ENCODE results near the gene MICAL2.

The MICAL2 gene

DNA sequence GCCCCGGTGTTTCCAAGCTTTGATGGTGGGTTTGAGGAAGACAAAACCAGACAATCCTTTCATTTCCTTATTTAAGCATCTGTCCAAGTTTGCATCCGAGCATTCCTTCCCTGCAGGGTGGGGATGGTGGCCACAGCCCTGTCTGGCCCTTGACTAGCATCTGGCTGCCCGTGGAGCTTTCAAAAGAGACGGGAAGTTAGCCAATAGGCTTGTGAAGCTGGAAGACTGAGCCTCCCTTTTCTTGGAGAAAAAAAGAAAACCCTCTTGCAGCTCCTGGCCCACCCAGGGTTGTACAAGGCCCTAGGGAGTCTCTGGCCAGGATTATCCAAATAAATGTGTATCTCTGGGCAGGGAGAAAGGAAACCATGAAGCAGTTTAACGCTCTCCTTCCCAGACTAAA is 60.6 kb downstream of the MICAL2 start:
- DNase-seq (ENCODE audit: low spot score): no peak

DNA sequence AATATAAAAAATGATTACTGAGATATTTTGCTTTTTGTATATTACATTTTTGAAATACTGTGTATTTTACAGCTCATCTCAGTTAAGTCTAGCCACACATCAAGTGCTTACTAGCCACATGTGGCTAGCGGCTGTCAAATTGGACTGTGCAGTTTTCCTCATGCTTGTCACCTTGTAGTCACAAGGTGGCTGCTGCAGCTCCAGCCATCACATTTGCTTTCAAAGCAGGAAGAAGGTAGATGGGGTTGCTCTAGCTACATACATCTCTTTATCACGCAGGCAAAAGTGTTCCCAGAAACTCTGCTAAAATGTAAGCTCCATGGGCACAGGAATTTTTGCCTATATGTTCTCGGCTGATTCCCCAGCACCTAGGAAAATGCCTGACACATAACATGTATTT is 61.5 kb downstream of the MICAL2 start:
- DNase-seq (ENCODE audit: low spot score): no peak

GRCh38 chr11:12172493-12173013 is 62.2 kb downstream of the MICAL2 start:
- DNase-seq (ENCODE audit: low spot score): no peak

DNA sequence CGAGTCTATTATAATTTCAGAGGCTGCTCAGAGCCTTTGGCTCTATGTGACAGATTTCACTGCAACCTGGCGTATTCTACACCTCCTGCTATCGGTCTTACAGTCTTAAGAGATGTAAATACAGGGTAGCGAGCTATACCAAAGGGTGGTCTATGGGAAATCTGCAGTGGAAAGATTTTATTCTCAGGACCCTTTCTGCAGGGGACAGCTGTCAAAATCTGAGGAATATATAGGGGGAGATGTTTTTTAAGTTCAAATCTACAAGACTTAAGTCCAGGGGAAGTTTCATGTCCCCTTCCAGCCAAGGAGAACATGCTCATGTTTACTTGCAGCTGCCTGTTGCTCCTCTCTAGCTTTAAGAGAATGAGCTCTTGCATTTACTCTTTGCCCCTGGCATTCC is 62.7 kb downstream of the MICAL2 start:
- DNase-seq (ENCODE audit: low spot score): no peak

GRCh38 chr11:12174128-12174476 is 63.7 kb downstream of the MICAL2 start:
- DNase-seq (ENCODE audit: low spot score): no peak

DNA sequence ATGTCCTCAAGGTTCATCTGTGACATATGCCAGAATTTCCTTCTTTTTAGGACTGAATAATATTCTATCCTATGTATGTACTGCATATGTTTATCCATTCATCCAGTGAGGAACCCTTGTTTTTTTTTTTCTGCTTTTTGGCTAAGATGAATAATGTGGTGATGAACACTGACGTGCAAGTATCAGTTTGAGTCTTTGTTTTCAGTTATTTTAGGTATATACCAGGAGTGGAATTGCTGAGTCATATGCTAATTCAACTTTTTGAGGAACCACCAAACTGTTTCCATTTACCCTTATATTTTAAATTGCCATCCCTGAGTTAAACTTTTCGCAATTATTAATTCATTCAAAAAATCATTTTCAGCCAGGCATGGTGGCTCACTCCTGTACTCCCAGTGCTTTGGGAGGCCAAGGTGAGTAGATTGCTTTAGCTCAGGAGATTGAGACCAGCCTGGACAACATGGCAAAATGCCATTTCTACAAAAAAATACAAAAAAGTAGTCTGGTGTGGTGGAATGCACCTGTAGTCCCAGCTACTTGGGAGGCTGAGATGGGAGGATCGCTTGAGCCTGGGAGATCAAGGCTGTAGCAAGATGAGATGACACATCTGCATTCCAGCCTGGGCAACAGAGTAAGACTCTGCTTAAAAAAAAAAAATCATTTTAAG is 64.2 kb downstream of the MICAL2 start:
- DNase-seq (ENCODE audit: low spot score): no peak

DNA sequence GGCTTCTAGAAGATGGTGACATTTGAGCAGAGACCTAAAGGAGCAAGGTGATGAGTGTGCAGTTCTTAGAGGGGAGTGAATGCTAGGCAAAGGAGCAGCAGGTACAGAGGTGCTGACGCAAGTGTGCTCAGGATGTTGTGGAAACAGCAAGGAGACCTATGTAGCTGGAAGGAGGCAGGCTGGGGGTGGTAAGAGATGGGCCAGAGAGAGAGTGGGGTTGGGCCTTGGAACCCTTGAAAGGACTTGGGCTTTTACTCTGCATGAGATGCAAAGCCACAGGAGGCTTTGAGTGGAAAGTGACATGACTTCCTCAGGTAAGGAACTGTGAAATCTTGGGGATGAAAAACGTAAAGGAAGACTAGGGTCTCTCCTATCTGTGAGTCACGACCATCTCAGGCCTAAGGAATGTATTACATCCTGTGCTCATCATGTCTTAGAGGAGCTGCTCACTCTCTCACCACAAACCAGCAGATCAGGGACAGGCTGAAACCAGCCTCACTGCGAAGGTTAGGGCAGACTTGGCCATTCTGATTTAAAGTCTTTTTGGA is 65.4 kb downstream of the MICAL2 start:
- no peak for DNase-seq (ENCODE audit: low spot score)

DNA sequence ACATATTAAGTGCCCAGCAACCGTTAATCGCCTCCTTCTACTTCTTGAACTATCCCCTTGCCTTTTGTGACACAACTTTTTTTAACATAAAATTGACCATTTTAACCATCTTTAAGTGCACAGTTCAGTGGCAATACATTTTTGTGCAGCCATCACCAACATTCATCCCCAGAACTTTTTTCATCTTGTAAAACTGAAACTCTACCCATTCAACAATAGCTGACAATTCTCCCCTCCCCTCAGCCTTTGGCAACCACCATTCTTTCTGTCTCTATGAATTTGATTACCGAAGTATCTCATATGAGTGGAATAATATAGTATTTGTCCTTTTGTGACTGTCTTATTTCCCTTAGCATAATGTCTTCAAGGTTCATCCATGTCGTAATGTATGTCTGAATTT is 66.0 kb downstream of the MICAL2 start:
- DNase-seq (ENCODE audit: low spot score): no peak

- no peak for DNase-seq (ENCODE audit: low spot score)
Observed at GRCh38 chr11:12177739-12178338, 67.4 kb downstream of the MICAL2 start.

DNA sequence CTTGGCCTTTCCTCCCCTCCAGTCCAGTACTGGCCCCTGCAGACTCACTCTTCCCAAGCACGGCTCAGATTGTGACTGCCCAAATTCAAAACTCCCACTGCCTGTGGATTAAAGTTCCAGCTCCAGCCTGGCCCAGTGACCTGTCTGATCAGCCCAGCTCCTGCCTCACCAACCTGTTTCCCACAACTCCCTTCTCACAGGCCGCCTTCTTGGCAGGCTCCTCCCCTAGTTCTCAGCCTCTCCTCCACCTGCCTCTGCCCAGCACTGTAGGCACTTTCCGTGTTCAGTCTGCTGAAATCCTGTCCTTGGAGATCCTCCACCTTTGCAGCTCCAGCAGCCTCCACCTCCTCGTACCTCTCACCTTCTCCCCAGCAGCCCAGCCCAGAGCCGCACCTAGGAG is 68.6 kb downstream of the MICAL2 start:
- no peak for DNase-seq (ENCODE audit: low spot score)

DNA sequence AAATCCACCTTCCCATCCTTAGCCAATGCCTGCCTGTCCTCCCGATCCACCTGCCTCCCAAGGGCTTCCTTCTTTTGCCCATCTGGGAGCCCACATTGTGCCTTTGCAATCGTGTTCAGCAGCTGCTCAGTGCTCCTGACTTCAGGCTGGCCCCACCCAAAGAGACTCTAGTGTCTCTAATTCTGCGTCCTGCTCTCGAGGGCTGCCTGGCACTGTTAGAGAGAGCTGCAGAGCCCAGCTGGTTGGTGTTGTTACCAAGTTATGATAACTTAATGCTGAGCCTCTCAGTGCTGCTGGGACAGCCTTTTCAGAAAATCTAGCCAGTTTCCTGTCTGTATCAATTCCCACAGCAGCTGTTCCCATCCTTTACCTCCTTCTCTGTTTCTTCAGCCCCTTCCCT is 69.1 kb downstream of the MICAL2 start:
- DNase-seq (ENCODE audit: low spot score): no peak

- DNase-seq (ENCODE audit: low spot score): no peak
Observed at GRCh38 chr11:12180257-12181205, 70.1 kb downstream of the MICAL2 start.

DNA sequence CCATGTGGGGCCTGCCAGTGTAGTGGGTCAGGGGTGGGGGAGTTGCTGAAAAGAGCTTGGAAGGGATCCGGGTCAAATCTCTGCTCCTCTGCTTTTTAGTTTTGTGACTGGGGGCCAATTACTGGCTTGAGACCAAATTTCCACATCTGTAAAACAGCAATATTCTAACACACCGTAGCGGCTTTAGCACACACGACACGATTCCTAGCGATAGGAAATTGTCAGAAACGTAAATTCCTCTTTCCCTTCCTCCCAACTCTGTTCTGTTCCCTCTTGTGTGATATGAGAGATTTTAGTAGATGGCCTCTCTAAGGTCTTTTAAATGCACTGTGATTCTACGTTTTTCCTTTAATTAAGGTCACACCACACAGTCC is 71.9 kb downstream of the MICAL2 start:
- no peak for DNase-seq (ENCODE audit: low spot score)

GRCh38 chr11:12182676-12183541 is 72.5 kb downstream of the MICAL2 start:
- no peak for DNase-seq (ENCODE audit: low spot score)

DNA sequence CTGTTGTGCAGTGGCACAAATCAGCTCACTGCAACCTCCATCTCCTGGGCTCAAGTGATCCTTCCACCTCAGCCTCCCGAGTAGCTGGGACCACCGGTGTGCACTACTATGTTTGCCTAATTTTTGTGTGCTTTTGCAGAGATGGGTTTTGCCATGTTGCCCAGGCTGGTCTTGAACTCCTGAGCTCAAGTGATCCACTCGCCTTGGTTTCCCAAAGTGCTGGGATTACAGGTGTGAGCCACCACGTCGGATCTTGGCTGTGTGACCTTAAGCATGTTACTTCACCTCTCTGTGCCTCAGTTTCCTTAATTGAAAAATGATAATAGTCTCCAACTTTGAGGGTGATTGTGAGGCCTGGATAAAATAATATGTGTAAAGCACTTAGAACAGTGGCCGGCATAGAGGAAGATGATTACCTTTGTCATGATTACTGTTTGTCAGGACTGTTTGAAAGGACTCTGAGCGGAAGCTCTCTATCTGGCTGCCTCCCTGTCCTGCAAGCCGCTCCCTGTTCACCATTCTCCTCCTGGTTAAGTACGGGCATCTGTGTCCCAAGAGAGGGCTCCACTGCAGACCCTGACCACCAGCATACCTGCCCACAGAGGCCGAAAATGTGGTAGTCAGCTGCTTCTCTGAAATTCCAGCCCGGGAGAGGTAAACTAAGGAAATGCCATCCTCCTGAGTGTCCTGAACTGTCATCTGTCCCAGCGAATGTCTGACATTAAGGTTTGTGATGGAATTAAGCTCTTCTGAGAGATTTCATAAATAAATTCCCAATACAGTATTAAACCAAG is 73.6 kb downstream of the MICAL2 start:
- no peak for DNase-seq (ENCODE audit: low spot score)

DNA sequence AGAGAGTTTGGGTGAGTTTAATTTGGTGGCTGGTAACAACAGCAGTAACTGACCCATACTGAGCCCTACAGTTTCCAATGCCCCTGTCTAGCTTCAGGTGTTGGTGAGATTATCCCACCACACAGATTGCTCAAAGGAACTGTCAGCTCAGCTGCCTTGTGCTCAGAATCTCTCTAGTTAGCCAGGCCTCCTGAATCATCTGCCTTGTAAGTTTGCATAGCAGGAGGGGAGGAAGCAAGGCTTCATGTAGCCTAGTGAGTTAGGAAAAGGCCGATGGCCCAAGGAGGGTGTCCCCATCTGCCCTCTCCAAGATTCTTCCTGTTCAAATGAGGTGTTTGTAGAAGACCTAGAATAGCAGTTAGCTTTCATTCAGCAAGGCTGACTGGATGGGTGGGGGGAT is 74.3 kb downstream of the MICAL2 start:
- DNase-seq (ENCODE audit: low spot score): no peak

- no peak for DNase-seq (ENCODE audit: low spot score)
Observed at GRCh38 chr11:12185106-12185690, 74.8 kb downstream of the MICAL2 start.

GRCh38 chr11:12185914-12186313 is 75.5 kb downstream of the MICAL2 start:
- DNase-seq (ENCODE audit: low spot score): no peak

DNA sequence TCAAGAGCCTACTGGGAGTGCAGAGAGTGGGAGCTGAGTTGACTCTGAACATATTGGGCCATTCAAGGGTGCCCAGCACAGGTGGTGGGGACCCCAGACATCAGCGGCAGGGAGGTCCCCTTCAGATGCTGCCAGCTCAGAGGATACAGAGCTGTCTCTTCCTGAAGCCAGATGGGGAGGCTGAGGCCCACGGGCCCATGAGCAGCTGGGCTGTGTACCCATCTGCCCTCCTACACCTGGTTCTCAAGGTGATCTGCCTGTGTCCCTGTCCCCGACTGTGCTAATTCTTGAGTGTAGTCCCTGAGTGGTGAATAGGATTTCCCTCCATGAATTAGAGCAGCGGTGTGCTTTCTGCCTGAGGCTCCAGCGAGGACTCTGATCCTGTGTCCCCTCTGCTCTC is 76.3 kb downstream of the MICAL2 start:
- no peak for DNase-seq (ENCODE audit: low spot score)

- no peak for DNase-seq (ENCODE audit: low spot score)
Observed at GRCh38 chr11:12187399-12187798, 77.0 kb downstream of the MICAL2 start.
